ENCODE data around the gene ERVH48-1. TPM values are rescaled to one million over a fixed set of nuclear protein-coding genes. Genes with fewer than 3 reads are reported as not detected.
"Not testable (repeated sequence)": the region's sequence is repeated elsewhere in the genome, so short reads cannot be mapped to it uniquely, and the experiment has no call there.

The ERVH48-1 gene
- 1.3 TPM for polyA plus RNA-seq (ENCODE audit: insufficient read length)

DNA sequence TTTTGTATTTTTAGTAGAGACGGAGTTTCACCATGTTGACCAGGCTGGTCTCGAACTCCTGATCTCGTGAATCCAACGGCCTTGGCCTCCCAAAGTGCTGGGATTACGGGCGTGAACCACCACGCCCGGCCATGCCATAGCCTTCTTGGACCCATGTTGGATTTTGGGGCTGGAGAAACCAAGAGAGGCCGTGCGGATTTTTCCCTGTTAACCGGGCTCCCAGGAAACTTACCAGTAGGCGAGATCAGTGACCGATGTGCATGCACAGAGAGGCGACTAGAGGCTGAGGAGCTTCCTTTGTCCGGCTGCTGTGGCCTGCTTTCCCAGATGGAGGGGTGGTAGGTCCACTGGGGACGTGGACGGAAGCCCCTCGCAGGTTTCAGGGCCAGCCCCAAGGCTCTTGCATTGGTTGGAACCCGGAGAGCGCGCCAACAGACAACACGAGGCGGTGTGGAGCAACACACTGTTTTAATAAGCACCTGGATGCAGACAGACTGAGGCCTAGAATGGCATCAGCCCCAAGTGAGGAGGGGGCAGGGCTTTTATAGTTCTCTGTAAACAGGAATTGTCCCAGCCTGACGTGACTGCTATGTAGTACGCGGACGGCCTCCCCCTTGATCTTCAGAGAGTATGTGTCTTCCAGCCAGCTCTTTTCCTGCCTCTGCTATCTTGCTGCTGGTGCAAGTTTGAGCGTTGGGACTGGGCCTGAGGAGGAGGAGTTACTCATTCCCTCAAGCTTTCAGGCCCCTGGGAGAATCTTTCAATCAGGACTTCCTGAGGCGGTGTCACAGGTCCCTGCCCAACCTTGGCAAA, at the start of gene ERVH48-1:
Gene ERVH48-1 (minus strand): TSS at position 517 of the 813 bp plus-strand sequence. CDS start 6,624 bp downstream, outside the sequence.
- DNase-seq: no peak

DNA sequence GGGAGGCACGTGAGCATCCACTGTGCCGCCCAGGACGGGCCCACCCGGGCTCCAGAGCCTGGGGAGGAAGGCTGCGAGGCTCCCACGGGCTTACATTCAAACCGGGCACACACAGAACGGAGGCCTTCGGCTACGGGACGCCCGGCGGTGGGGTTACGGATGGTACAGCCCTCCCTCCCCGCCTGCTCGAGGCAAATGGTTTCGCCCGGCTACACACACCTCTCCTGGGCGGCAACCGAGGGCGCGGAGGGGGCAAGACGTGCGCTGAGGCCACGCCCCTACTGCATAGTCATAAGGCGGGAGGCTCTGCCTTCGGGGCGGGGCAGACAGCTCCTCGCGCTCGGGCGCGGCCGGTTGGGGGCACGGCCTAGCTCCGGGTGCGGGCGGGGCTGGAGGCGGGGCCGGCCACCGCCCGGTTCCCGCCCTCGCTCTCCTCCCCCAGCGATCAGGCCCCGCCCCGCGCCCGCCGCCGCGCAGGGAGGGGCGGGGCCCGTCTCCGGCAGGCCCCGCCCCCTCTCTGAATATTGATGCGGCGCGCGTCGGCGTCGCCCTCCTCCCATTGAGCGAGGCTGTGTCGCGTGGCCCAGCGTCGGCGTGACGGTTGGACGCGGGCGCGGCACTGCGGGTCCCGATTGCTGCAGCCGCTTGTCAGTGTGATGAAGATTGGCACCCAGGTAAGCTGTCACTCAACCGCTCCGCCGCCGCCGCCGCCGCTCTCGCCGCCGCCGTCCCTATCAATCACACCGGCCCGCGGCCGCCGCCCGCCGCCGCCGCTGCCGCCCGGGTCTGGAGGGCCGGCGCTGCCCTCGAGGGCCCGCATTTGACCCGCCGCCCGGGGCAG, 48.8 kb upstream of the ERVH48-1 start, which contains the start of gene PKNOX1:
Gene PKNOX1 (plus strand): TSS at position 572 of the 841 bp plus-strand sequence. CDS start 29,820 bp downstream, outside the sequence.
- DNase-seq: peak; percentile 98

DNA sequence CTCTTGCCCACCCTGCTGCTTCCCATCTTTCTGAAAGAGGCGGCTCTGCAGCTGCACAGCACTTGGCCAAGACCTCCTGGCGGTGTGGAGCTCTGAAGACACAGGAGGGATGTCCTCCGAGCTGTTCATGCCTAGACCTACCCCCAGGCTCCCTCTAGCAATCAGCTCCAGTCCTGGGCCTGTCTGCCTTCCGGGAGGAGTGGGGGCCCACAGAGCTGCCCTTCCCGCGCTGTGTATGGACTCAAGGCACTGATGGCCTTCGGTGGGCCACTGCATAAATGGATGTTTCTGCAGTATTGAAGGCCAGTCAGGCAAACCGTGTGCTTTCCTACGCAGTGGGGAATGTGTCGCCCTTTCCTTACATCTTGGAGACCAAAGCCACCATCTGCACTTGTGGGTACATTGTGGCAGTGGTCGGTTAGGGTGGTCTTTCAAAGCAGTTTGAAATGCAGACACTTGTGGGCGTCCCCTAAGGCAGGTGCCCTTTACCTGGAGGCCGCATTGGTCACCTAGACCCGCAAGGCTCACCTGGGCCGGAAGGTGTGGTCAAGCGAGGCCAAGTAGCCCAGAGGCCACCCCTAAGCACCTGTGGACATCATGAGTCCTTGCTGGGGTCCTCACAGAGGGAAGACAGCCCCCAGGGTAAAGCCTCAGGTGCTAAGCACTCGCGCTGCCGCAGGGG, 48.0 kb upstream of the ERVH48-1 start:
- DNase-seq: no peak

DNA sequence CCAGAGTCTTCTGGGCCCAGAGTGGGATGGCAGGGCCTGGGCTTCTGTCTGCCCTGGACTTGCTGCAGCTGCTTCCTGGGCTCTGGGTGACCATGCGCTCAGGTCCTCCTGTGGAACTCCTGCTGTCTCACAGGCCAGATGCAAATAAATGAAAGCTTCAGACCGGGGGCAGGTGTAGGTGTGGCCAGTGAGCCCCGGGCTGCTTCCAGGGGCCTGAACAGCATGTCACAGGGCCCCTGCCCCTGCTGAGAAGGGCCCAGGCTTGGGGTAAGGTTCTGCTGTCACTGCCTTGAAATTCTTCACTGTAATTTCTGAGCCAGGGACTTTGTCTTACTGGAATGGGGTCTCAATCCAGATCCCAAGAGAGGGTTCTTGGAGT, 46.5 kb upstream of the ERVH48-1 start:
- DNase-seq: no peak

DNA sequence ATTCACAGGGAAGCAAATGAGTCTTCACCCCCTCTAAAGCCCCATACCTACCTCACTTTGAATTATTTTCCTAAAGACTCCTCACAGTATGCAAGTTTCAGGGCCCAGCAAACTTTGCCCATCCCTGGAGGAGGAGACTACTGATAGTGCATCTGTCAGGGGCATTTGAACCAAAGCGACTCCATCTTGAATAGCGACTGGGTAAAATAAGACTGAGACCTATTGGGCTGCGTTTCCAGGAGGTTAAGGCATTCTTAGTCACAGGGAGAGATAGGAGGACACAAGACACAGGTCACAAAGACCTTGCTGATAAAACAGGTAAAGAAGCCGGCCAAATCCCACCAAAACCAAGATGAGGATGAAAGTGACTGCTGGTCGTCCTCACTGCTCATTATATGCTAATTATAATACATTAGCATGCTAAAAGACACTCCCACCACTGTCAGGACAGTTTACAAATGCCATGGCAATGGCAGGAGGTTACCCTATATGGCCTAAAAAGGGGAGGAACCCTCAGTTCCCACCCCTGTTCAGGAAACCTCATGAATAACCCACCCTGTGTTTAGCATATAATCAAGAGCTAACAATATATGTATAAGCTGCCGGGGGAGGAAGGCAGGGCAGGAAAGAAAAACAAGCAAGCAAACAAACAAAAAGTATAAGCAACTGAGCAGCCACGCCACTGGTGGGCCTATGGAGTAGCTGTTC, 45.7 kb upstream of the ERVH48-1 start:
- no peak for DNase-seq

DNA sequence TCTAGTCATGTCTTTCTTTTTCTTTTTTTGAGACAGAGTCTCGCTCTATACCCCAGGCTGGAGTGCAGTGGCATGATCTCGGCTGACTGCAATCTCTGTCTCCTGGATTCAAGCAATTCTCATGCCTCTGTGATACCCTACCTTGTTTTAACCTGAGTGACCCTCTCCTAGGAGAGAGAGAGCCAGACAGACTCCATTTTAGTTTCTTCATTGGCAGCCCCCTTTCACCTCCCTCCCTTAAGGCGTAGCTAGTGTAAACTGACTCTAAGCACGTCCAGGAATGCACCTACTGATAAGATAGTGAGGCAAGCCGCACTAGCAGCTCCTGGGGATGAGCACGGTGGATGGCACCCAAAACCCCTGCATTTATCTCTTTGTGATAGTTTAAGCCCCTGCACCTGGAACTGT, 43.8 kb upstream of the ERVH48-1 start:
- no peak for DNase-seq

DNA sequence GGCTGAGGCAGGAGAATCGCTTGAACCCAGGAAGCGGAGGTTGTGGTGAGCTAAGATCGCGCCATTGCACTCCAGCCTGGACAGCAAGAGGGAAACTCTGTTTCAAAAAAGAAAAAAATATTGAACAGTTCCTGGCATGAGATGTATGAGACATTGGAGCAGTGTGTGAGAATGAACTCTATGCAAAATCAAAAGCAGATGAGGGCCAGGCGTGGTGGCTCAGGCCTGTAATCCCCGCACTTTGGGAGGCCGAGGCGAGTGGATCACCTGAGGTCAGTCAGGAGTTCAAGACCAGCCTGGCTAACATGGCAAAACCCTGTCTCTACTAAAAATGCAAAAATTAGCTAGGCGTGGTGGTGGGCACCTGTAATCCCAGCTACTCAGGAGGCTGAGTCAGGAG, 42.2 kb upstream of the ERVH48-1 start:
- not testable (repeated sequence) for DNase-seq

DNA sequence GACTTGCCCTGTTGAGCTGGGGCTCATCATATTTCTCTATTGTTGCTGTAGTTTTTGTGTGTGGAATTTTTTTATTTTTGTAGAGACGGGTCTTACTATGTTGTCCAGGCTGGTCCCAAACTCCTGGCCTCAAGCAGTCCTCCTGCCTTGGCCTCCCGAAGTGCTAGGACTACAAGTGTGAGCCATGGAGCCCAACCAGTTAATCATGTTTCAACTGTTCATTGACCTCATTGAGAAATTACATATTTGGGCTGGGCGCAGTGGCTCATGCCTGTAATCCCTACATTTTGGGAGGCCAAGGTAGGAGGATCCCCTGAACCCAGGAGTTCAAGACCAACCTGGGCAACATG, 39.8 kb upstream of the ERVH48-1 start:
- no peak for DNase-seq

DNA sequence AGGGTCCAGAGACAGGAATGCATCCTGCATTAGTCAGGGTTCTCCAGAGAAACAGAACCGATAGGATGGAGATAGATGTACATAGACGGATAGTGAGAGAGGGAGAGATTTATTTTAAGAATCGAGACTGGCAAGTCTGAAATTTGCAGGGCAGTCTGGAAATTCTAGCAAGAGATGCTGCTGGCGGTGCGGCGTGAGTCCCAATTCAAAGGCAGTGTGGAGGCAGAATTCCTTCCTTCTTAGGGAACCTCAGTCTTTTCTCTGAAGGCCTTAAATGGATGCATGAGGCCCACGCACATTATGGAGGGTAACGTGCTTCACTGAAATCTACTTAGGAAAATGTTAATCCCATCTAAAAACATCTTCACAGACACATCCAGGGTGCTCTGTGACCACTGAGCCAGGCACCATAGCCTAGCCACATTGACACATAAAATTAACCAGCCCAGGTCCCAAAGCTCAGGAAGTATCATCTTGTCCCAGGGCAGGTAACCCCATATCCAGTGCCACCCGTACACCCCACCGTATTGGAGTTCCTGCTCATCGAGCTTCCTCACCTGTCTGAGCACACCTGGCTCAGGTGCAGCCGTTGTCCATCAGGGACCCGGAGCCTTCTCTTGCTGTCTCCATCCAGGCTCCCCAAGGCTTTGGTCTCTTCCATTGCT, 39.2 kb upstream of the ERVH48-1 start:
- DNase-seq: no peak

DNA sequence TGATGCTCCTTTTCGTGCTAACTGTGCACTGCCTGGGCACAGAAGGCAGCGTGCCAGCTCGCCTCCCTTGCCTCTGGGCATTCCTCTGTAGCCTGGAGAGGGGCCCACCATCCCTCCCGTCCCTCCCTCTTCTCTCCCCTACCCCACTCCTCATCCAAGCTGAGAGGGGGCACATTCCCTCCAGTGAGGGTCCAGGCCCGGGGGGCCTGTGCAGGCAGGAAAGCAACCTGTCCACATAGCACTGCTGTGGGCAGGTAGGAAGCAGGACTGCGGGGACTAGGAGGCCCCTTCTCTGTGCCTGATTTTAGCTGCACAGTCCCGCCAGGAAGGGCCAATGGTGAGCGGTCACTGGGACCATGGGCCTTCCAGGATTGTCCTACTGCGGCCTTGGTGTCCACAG, 38.7 kb upstream of the ERVH48-1 start:
- DNase-seq: no peak

DNA sequence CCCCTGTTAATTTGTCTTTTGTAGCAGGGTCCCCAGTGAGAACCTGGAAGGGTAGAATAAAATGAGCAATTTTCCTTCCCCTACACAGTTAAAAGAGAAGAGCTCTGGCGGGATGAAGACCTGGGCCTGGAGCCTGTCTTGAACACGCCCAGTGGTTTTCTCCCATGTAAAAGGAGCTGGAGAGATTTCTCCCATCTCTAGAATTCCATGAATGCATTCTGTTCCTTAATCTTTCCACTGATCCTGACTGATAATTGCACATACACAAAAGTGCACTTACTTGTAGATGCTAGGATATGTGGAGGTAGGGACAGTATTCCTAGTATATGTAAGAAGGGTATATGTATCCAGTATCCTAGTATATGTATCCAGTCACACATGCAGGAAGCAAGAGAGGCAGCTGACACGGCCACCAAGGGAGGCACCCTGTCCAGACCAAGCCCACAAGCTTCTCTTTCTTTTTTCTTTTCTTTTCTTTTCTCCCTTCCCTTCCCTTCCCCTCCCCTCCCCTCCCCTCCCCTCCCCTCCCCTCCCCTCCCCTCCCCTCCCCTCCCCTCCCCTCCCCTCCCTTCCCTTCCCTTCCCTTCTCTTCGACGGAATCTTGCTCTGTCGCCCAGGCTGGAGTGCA, 37.1 kb upstream of the ERVH48-1 start:
- DNase-seq: no peak

DNA sequence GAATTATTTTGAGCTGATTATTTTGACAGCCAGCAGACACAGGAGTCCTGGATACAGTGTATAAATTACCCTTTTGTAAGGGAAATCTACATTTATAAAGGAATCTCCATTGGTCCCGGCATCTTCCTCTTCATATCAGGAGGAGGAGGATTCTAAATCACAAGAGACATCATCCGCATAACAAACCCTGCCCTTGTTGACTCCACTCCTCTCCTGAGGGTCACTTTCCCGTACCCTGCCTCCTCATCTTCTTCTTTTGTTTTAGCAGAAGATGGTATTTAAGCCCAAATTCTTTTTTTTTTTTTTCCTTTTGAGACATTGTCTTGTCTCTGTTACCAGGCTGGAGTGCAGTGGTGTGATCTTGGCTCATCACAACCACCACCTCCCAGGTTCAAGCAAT, 34.3 kb upstream of the ERVH48-1 start:
- DNase-seq: no peak

DNA sequence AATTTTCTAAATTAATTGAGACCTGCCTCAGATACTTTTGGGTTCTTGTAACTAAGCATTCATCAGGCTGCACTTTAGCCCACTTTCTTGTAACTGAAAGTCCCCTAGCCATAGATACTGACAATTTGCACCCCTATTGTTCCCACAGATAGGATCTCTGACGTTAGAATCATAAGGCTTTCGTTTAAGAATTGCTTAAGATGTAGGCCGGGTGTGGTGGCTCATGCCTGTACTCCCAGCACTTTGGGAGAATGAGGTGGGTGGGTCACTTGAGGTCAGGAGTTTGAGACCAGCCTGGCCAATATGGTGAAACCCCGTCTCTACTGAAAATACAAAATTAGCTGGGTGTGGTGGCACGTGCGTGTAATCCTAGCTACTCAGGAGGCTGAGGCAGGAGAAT, 32.7 kb upstream of the ERVH48-1 start:
- DNase-seq: not testable (repeated sequence)

DNA sequence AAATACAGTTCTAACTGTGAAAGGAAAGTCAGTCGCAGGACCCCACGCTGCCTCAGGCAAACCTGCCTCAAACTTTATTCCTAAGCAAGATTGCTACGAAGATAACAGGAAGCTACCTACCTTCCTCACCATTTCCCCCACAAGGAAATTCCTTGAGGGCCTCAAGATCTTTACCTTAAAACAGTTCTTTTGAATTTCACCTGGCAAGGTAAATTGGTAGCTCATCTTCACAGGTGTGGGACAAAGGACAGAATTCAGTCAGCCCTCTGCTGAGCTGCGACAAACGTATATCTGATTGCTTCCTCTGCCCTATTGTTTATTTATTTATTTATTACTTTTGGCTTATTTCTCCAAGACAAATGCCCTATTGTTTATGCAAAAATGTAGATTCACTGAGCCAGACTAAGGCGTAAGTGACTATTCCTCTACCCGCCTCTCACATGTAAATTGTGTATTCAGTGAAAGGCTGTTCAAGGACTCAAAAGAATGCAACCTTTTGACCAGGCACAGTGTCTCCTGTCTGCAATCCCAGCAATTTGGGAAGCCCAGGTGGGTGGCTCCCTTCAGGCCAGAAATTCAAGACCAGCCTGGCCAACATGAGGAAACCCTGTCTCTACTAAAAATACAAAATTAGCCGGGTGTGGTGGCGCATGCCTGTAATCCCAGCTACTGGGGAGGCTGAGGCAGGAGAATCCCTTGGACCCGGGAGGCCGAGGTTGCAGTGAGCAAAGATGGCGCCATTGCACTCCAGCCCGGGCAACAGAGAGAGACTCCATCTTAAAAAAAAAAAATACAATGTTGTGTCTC, 31.6 kb upstream of the ERVH48-1 start:
- no peak for DNase-seq

DNA sequence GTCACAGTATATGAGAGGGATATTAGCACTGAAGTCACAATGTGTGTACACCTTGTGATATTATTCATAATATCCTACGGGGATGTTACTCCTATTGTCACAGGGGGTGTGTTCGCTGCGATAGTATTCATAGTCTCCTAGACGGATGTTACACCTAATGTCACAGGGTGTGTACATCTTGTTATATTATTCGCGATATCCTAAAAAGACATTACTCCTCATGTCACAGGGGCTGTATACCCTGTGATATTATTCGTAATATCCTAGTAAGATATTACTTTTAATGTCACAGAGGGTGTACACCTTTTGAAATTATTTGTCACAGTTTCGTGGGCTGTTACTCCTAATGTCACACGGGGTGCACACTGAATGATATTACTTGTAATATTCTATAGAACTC, 25.8 kb upstream of the ERVH48-1 start:
- DNase-seq: not testable (repeated sequence)

DNA sequence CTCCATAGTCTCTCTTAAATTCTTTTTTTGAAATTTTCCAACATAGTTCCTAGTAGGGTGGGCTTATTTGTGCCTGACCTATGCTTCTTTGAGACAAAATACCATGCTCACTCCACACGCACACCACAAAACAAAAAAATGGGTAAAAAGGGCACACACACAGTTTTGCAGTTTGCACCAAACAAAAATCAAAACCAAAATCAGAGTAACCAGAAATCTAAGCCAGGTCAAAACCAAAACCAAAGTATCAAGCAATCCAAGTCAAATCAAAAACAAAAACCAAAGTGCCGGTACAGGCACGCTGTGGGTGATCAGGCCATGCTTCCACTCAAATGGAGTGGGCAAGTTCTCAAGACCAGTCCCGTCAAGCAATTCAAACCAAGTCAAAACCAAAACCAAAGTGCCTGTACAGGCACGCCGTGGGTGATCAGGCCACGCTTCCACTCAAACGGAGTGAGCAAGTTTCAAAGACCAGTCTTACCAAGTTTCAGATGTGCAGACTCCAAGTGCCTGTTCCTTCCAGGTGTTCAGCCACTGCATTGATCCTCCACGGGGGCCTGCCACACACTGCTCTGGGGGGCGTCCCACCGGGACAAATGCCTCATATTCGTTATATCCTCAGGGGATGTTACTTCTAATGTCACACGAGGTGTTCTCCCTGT, 23.8 kb upstream of the ERVH48-1 start:
- DNase-seq: not testable (repeated sequence)

DNA sequence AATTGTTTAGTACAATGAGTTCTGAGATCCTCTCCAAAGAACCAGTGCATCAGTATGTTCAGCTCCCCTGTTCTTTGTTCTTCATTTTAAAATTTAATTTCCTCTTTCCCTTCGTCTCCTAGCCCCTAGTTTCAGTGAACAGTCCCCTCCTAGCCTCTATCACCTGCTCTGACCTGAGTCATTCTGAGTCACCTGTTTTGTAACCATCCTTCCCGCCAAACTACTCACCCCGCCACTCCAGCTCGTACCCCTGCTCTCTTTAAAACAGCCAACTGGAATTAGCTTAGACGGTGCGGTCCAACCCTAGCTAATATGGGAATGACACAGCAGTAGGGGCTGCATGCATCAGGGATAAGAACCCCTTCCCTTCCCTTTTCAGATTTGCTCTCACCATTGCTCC, 16.8 kb upstream of the ERVH48-1 start:
- DNase-seq: no peak

DNA sequence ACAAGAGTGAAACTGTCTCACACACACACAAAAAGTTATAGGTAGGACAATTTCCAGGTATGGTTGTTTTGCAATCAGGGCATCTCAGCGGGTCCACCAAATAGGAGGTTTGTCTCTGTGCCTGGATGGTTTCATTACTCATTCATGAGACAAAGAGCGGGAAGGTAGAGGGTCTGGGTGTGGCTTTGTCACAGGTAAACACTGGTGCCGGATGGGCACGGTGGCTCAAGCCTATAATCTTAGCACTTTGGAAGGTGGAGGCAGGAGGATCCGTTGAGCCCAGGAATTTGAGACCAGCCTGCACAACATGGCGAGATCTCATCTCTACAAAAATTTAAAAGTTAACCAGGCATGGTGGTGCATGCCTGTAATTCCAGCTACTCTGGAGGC, 16.3 kb upstream of the ERVH48-1 start:
- no peak for DNase-seq

DNA sequence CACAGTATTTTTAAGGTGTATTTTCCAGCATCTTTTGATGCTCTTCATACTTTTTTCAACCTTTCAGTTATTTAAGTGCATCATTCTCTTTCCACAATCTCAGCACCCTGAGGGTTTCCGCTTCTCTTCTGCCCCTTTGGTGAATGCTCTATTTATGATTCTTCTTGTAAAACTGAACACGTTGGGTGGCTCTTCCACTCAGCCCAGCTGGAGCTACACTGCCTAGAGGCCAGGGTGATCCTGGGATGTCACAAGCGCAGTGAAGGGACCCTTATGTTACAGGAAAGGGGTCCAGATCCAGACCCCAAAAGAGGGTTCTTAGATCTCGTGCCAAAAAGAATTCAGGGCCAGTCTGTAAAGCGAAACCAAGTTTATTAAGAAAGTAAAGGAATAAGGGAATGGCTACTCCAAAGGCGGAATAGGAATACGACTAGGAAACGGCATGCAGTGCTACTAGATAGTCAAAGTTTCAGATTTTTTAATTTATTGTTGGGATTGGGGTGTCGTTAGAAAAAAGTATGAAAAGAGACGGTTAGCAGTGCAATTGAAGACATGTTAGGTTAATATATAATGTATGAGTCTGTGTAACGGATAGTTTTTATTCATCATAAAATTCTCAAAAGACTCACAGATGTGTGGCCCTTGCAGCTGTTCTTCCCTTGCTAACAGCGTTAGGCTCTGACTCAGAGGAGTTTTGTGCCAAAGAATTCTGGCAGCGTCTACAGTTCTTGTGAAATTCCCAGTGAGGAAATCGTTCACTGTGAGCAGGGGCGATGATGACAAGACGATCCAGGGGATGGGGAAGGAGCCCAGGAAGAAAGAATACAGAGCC, 14.4 kb upstream of the ERVH48-1 start:
- DNase-seq: peak; percentile 94

Data from hindlimb muscle (tissue), 1 donor.